IMR-90 (cell line): Measurements from ENCODE around the gene SYNGR2.

Source experiments
- BHLHE40 ChIP-seq: fragments of 150-350 bp; IDR thresholded peaks from 2 replicates; pipeline ENCODE4 v1.6.1; 2016; ENCODE audit warnings: mild to moderate bottlenecking, low read depth, low read length
- CHD1 ChIP-seq: IDR thresholded peaks from 2 replicates; pipeline ENCODE4 v1.6.1; 2012; ENCODE audit warnings: low read depth, low read length, improper control_type of control experiment
- CTCF ChIP-seq: conservative IDR thresholded peaks from 2 replicates; pipeline ENCODE4 v1.5.1; 2012; ENCODE audit warnings: mild to moderate bottlenecking, low read depth, low read length, improper control_type of control experiment
- MAFK ChIP-seq: IDR thresholded peaks from 2 replicates; pipeline ENCODE4 v1.6.1; 2012; ENCODE audit warnings: low read depth, low read length, improper control_type of control experiment
- MXI1 ChIP-seq: IDR thresholded peaks from 2 replicates; pipeline ENCODE4 v1.6.1; 2012; ENCODE audit warnings: low read depth, mild to moderate bottlenecking, low read length, moderate library complexity, borderline replicate concordance
- NFE2L2 ChIP-seq: fragments of 150-350 bp; IDR thresholded peaks from 2 replicates; pipeline ENCODE4 v1.6.1; 2016; ENCODE audit warnings: low read depth, mild to moderate bottlenecking, low read length
- POLR2A ChIP-seq: IDR thresholded peaks from 2 replicates; pipeline ENCODE4 v1.6.1; 2012; ENCODE audit warnings: mild to moderate bottlenecking, low read depth, low read length
- RAD21 ChIP-seq: IDR thresholded peaks from 2 replicates; pipeline ENCODE4 v1.6.1; 2012; ENCODE audit warnings: low read length, improper control_type of control experiment
- USF2 ChIP-seq: fragments of 150-350 bp; IDR thresholded peaks from 2 replicates; pipeline ENCODE4 v1.6.1; 2017; ENCODE audit warnings: mild to moderate bottlenecking, antibody characterized with exemption, low read length, low read depth

GRCh38 chr17:78141437-78142118, 26.8 kb upstream of the SYNGR2 start:
- TF ChIP-seq MAFK (no peak), USF2 (no peak), CTCF (no peak), MXI1 (no peak), RAD21 (no peak), BHLHE40 (no peak), POLR2A (no peak), NFE2L2 (no peak), CHD1 (no peak)
